Upper lobe of right lung (tissue), 1 donor: Measurements from ENCODE around the gene POLR2L. TPM values are rescaled to one million over a fixed set of nuclear protein-coding genes. Genes with fewer than 3 reads are reported as not detected.
A peak's percentile ranks its signal among the peaks of the same experiment; 100 is the strongest.

ENCODE experiments used
- ATAC-seq: fragments of 200-7000 bp; cut with Tn5 transposase; one replicate; pipeline ENCODE4 v1.9.1; 2020; ENCODE audit warnings: mild to moderate bottlenecking, moderate library complexity
- DNase-seq: peaks from one replicate; pipeline ENCODE4 v3.0.0-alpha.2; 2020
- H3K27ac ChIP-seq: fragments of 200-600 bp; one replicate; pipeline ENCODE4 v1.8.0; 2022
- H3K27me3 ChIP-seq: fragments of 200-600 bp; one replicate; pipeline ENCODE4 v1.8.0; 2022; ENCODE audit warnings: mild to moderate bottlenecking
- H3K36me3 ChIP-seq: fragments of 200-600 bp; one replicate; pipeline ENCODE4 v1.8.0; 2022
- H3K4me1 ChIP-seq: fragments of 200-600 bp; one replicate; pipeline ENCODE4 v1.8.0; 2022
- H3K4me3 ChIP-seq: fragments of 200-600 bp; one replicate; pipeline ENCODE4 v1.8.0; 2022; ENCODE audit warnings: mild to moderate bottlenecking
- H3K9me3 ChIP-seq: fragments of 200-600 bp; one replicate; pipeline ENCODE4 v1.8.0; 2022
- intact Hi-C: fragments of 100-400 bp; cut with DNase I; formaldehyde crosslinking; loops from one replicate; pipeline ENCODE4 v1.11.0; 2022
- total RNA-seq: library from RNA; stranded (reverse); fragmentation: NEBNext Ultra II Directional; extraction: Animal tissue kit (Norgen Biotek cat#: 25700); gene quantifications from one replicate; pipeline ENCODE4 v1.2.1, GENCODE V29; 2021
- TF ChIP-seq, protein P1 (sequence below): fragments of 200-600 bp; IDR thresholded peaks from one replicate; pipeline ENCODE4 v1.8.0; 2022; ENCODE audit warnings: antibody characterized with exemption
- donor health status: DM: no; HTN: yes; CAD: no; lungs with severe emphysema.

Gene POLR2L
- total RNA-seq, 1 donor from 2014 or later = 138 TPM

DNA sequence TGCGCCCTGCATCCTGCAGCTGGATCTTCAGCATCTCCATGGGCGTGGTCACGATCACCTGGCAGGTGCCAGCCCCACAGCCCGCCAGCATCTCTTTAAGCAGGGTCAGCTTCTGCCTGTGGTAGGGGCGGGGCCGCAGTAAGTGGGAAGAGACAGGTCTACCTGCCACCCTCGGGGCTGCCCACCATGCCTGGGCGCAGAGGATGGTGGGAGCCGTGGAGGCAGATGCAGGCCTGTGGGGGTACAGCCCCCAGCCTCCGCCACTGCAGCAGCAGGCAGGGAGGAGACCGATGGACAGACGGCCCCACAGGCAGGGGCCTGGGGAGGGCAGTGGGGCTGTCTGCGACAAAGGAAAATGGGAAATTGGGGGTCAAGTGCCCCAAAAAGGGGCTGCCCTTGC is 49.5 kb downstream of the POLR2L start:
- Histone ChIP-seq H3K27ac (no peak overlapping the region), H3K27me3 (no peaks in the 10 kb centered on the region), H3K4me3 (no peak overlapping the region), H3K9me3 (no peaks in the 10 kb centered on the region), H3K4me1 (peaks cover 22% of the 10 kb centered on the region), H3K36me3 (peaks cover 7% of the 10 kb centered on the region)
- intact Hi-C loops = no loop called here
- TF ChIP-seq, protein P1, sequence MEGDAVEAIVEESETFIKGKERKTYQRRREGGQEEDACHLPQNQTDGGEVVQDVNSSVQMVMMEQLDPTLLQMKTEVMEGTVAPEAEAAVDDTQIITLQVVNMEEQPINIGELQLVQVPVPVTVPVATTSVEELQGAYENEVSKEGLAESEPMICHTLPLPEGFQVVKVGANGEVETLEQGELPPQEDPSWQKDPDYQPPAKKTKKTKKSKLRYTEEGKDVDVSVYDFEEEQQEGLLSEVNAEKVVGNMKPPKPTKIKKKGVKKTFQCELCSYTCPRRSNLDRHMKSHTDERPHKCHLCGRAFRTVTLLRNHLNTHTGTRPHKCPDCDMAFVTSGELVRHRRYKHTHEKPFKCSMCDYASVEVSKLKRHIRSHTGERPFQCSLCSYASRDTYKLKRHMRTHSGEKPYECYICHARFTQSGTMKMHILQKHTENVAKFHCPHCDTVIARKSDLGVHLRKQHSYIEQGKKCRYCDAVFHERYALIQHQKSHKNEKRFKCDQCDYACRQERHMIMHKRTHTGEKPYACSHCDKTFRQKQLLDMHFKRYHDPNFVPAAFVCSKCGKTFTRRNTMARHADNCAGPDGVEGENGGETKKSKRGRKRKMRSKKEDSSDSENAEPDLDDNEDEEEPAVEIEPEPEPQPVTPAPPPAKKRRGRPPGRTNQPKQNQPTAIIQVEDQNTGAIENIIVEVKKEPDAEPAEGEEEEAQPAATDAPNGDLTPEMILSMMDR = no peak
- DNase-seq (no peak), ATAC-seq (no peak)

DNA sequence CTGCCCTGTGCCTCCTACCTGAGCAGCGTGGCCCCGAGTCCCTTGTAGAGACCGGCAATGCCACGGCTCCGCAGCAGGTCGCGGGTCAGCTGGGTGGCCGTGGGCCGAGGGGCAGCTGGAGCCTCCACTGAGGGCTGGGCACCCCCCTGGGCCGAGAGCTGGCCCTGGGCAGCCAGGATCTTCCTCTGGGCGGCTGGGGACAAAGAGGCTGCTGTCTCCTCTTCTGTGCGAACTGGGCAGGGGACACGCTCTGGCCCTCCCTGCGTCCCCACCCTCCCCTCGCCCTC is 49.9 kb downstream of the POLR2L start:
- H3K9me3 ChIP-seq = no peaks in the 10 kb centered on the region
- DNase-seq = no peak
- peaks cover 22% of the 10 kb centered on the region for H3K4me1 ChIP-seq
- H3K36me3 ChIP-seq = peaks cover 7% of the 10 kb centered on the region
- H3K4me3 ChIP-seq = no peak overlapping the region
- no peaks in the 10 kb centered on the region for H3K27me3 ChIP-seq
- intact Hi-C loops = no loop called here
- TF ChIP-seq, protein P1 = no peak
- no peak overlapping the region for H3K27ac ChIP-seq
- no peak for ATAC-seq

DNA sequence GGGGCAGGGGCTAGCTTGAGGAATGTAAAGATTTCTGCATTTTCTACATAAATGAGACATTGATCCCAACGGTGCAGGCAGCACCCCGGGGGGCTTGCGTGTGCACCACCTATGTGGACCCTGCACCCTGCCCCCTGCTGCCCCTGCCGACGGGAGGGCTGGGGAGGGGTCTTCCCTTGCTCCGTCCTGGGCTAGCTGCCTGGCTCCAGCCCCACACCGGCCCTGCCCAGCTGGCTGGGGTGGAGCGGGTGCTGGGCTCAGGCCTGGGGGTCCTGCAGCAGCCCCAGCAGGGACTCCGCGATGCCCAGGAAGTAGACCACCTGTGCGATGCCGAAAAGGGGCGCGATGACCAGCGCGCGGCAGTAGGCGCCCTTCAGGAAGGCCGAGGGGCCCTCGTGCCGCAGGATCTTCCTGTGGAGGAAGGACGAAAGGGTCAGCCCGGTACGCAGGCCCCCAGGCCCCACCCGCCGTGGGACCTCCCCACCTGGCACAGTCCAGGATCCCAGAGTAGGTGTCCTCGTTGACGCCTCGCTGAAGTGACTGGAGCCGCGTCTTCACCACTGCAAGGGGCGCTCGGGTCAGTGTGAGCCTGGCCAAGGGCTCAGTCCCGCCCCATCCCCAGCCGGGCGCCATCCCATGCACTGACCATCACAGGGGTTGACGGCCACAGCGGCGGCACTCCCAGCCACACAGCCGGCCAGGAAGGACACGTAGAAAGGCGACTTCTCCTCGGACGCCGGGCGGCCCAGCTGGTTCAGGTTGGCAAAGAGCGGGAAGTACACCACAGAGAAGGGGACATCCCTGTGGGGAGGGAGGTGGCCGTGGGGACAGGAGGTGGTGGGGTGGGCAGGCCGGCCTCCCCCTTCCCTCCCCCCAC is 50.4 kb downstream of the POLR2L start:
- Histone ChIP-seq H3K4me3 (no peak overlapping the region), H3K36me3 (peaks cover 7% of the 10 kb centered on the region), H3K9me3 (no peaks in the 10 kb centered on the region), H3K4me1 (peaks cover 17% of the 10 kb centered on the region), H3K27me3 (no peaks in the 10 kb centered on the region), H3K27ac (no peak overlapping the region)
- ATAC-seq (no peak), DNase-seq (no peak)
- intact Hi-C loops = no loop called here
- TF ChIP-seq, protein P1 = no peak

DNA sequence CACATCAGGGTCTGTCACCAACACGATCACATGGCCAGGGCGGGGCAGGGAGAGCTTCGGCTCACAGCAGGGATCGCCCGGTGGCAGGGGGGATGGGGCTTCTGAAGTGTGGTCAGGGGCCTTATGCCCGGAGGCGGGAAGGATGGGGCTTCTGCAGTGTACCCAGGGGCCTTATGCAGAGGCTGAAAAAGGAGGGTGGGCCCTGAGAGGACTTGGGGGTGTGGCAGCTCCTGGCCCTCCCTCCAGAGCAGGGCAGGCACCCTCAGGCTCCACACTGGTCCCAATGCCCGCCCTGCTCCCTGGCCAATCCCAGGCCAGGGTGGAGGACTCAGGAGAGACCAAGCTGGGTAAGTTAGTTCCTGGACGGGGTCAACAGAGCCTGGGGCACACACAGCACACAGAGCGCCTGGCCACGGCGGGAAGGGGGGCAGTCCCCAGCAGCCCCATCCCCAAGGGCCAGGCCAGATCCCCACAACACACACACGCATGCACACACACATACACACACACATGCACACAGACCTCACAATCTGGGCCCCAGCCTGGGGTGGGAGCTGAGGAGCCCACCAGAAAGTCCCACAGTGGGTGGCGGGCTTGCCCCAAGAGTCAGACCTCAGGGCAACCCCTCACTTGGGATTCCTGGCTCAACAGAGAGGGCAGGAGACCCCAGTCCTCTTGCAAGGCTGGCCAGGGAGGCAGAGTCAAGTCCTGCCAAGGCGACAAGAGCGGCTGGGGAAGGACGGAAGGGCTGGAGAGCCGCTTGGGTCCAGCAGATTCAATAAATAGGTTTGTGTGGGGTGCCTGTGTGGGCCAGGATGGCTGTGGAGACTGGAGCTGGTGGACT is 51.4 kb downstream of the POLR2L start:
- no peak overlapping the region for H3K4me3 ChIP-seq
- TF ChIP-seq, protein P1 = no peak
- H3K27ac ChIP-seq = no peak overlapping the region
- H3K4me1 ChIP-seq = peaks cover 10% of the 10 kb centered on the region
- H3K36me3 ChIP-seq = peaks cover 7% of the 10 kb centered on the region
- intact Hi-C loops = no loop called here
- H3K9me3 ChIP-seq = no peaks in the 10 kb centered on the region
- ATAC-seq = no peak
- no peaks in the 10 kb centered on the region for H3K27me3 ChIP-seq
- DNase-seq = no peak

DNA sequence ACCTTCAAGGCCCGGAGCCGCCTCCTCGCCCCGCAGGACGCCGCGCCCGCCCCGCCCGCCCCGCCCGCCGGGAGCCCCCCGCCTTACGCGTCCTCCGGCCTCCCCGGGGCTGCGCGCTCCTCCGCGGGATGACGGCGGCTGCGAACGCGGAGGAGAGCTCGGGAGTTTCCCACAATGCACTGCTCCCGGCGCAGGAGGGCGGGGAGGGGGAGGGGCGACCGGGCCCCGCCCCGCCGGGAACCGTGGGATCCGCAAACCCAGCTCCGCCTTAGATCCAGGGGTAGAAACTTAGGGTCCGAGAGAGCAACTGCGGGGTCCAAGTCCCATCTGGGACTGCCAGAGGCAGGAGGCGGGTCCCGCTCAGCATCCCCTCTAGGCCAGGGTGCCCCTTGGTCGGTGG is 52.4 kb downstream of the POLR2L start, which contains the start of gene CEND1:
CEND1 (minus strand) TSS at position 148 of the 400 bp plus-strand sequence. CDS start 1,514 bp downstream, outside the sequence.
- no peak within 1 kb of the TSS for H3K27ac ChIP-seq
- TF ChIP-seq, protein P1 = no peak
- H3K36me3 ChIP-seq = peaks cover 7% of the 10 kb centered on the region
- intact Hi-C loops = no loop called here
- no peaks in the 10 kb centered on the region for H3K9me3 ChIP-seq
- DNase-seq (no peak), ATAC-seq (peak; percentile 9)
- no peaks in the 10 kb centered on the region for H3K27me3 ChIP-seq
- peaks cover under 1% of the 10 kb centered on the region for H3K4me1 ChIP-seq
- H3K4me3 ChIP-seq = no peak within 1 kb of the TSS

Other genes with a start within 250 kb of the POLR2L start
- gene IRF7, start 226.6 kb downstream of the POLR2L start, total RNA-seq = 56.2 TPM
- not detected for gene CDHR5, start 217.6 kb downstream of the POLR2L start, total RNA-seq
- not detected for gene SCT, start 215.3 kb downstream of the POLR2L start, total RNA-seq
- gene DRD4, start 205.3 kb downstream of the POLR2L start, total RNA-seq = 1.2 TPM
- gene DEAF1, start 147.3 kb downstream of the POLR2L start, total RNA-seq = 27.1 TPM
- gene TMEM80, start 146.7 kb downstream of the POLR2L start, total RNA-seq = 33.2 TPM
- gene EPS8L2, start 136.3 kb downstream of the POLR2L start, total RNA-seq = 155 TPM
- 196 TPM for gene TALDO1, start 95.1 kb downstream of the POLR2L start, total RNA-seq
- 62.5 TPM for gene GATD1, start 65.0 kb downstream of the POLR2L start, total RNA-seq
- not detected for gene CEND1, start 52.4 kb downstream of the POLR2L start, total RNA-seq
- gene SLC25A22, start 44.2 kb downstream of the POLR2L start, total RNA-seq = 20.8 TPM
- gene PIDD1, start 37.3 kb downstream of the POLR2L start, total RNA-seq = 13.1 TPM
- gene RPLP2, start 32.6 kb downstream of the POLR2L start, total RNA-seq = 1,548 TPM
- gene PNPLA2, start 23.6 kb downstream of the POLR2L start, total RNA-seq = 143 TPM
- 34.3 TPM for gene CRACR2B, start 14.6 kb downstream of the POLR2L start, total RNA-seq
- gene CD151, start 9.6 kb downstream of the POLR2L start, total RNA-seq = 486 TPM
- gene TSPAN4, start 323 bp upstream of the POLR2L start, total RNA-seq = 167 TPM
- gene CHID1, start 68.3 kb upstream of the POLR2L start, total RNA-seq = 52.9 TPM
- gene AP2A2, start 83.3 kb upstream of the POLR2L start, total RNA-seq = 92.0 TPM
- not detected for gene MUC6, start 194.2 kb upstream of the POLR2L start, total RNA-seq
- not detected for gene MUC2, start 232.3 kb upstream of the POLR2L start, total RNA-seq